RWPE1 (cell line): ENCODE results near the gene CFAP410.

Experiments
- CTCF ChIA-PET: fragments of 350-600 bp; sonication (Branson Sonifier 250); formaldehyde crosslinking; extraction: SDS; loops from one replicate; lab custom pipeline; 2021; lab: Yijun Ruan, JAX
- POLR2A ChIA-PET: fragments of 400-600 bp; formaldehyde crosslinking; extraction: SDS; loops from one replicate; lab custom pipeline; 2020; ENCODE audit warnings: antibody characterized with exemption; ENCODE audit not compliant: low non-redundant PET; lab: Yijun Ruan, JAX
- DNase-seq: peaks from one replicate; pipeline ENCODE4 v3.0.0; 2012; ENCODE audit warnings: low spot score
- H3K27ac ChIP-seq: fragments of 450-650 bp; 2 replicates; pipeline ENCODE4 v1.5.1; 2017
- TF ChIP-seq, protein P1 (sequence below): fragments of 450-650 bp; conservative IDR thresholded peaks from 2 replicates; pipeline ENCODE4 v1.5.1; 2017; ENCODE audit warnings: low read depth, mild to moderate bottlenecking

CFAP410 gene

DNA sequence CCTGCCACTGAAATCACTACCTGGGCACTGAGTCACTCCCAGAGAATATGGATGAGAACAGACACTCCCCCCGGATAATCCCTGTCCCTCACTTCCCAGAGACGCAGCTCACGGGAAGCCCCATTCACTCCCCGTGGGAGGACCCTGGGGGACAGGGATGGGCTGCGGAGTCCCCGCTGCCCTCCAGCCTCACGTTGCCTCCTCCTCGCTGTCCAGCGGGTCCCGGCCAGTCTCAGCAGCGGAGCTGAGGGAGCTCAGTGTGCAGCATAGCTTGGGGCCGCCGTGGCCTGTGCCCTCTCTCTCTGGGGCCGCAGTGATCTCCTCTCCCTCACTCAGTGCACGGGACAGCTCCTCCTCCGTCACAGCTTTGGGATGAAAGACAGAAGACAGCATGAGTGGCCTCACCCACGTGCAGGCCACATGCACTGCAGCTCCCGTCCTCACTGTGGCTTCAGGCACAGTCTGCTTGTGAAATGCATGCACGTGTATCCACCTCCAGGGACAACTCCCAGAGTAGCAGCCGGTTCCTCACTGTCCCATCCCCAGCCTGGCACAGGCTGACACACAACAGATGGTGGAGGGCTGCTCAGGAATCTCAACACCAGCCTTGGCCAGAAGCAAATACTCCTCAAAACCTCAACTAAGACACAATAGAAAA, 7.4 kb downstream of the CFAP410 start:
- no peak overlapping the region for H3K27ac ChIP-seq
- DNase-seq: peak; percentile 13
- TF ChIP-seq, protein P1, sequence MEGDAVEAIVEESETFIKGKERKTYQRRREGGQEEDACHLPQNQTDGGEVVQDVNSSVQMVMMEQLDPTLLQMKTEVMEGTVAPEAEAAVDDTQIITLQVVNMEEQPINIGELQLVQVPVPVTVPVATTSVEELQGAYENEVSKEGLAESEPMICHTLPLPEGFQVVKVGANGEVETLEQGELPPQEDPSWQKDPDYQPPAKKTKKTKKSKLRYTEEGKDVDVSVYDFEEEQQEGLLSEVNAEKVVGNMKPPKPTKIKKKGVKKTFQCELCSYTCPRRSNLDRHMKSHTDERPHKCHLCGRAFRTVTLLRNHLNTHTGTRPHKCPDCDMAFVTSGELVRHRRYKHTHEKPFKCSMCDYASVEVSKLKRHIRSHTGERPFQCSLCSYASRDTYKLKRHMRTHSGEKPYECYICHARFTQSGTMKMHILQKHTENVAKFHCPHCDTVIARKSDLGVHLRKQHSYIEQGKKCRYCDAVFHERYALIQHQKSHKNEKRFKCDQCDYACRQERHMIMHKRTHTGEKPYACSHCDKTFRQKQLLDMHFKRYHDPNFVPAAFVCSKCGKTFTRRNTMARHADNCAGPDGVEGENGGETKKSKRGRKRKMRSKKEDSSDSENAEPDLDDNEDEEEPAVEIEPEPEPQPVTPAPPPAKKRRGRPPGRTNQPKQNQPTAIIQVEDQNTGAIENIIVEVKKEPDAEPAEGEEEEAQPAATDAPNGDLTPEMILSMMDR: no peak
- CTCF ChIA-PET: interaction anchor here (0.7 kb wide), 1 partner anchor 315 kb away, joined by 3 read pairs; no protein-coding TSS in a partner anchor
- POLR2A ChIA-PET: no interaction called here

DNA sequence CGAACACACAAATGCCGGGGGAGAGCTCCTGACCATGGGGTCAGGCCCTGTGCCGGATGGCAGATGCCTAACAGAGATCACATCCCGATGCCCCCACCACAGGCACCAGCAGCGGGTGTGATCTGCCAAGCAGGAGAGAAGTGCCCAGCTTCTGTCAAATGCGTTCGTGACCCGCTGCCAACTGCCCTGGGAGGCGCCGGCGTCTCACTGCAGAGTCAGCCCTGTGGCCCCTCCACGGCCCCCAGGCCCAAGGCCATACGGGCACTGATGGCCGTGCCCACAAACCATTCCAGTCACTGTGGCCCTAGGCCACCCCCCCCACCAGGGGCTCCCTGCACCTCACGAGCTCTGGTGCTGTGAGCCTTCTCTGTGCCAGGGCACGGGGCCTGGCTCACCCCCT, 8.0 kb downstream of the CFAP410 start:
- TF ChIP-seq, protein P1: no peak
- no peak for DNase-seq
- ChIA-PET POLR2A (no interaction called here), CTCF (interaction anchor here (0.5 to 0.7 kb wide), 2 partner anchors 120 to 316 kb away, joined by 3 read pairs; no protein-coding TSS in a partner anchor)
- H3K27ac ChIP-seq: no peak overlapping the region

DNA sequence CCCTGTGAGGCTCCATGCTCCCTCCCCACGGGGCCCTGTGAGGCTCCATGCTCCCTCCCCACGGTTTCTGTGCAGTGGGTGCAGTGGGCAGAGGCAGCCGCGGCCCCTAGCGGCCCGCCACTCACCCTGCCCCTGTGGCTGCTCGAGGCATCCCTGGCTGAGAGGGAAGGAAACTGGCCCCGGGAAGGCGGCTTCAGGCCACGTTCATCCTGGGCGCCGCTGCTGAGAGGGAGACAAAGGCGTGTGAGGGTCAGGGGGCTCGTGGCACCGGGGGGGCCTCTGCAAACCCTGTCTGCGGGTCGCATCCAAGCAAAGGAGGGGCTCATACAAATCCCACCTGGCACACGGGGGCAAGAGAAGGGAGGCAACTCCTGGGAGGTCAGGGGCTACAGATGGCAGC, 8.5 kb downstream of the CFAP410 start:
- H3K27ac ChIP-seq: no peak overlapping the region
- DNase-seq: no peak
- POLR2A ChIA-PET: no interaction called here
- TF ChIP-seq, protein P1: no peak
- CTCF ChIA-PET: interaction anchor here (0.5 kb wide), 1 partner anchor 121 kb away, joined by 3 read pairs; no protein-coding TSS in a partner anchor

DNA sequence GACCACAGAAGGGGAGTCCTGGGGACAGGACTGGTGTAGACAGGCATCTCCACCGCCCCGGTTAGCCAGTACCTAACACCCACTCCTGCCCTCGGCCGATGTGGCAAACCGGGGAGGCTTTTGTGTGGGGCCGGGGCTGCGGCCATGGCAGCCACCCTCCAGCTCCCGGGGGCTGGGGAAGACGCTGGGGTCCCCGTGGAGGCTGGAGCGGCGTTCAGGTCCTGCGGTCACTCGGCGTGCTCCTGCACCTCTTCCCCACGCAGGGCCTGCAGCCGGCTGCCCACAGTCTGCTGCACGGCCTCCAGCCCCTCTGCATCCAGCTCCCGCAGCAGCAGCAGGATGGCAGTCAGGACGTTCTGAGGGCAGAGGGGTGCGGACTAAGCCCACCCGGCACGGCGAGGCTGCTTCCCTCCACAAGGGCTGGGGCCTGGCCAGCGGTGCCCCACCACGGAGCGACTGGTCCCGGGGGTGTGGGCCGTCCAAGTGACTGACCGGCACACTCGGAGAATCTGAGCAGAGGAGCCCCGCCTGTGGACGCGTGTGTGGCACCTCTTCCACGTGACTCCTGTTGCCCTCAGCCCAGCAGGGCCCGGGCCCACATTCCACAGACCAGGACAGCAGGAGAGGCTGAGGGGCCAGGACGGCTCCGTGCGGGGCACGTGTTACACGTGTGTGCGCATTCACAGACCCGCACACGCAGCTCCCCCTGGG, 9.1 kb downstream of the CFAP410 start:
- CTCF ChIA-PET: interaction anchor here (0.6 kb wide), 1 partner anchor 463 kb away, joined by 3 read pairs; no protein-coding TSS in a partner anchor
- no peak overlapping the region for H3K27ac ChIP-seq
- TF ChIP-seq, protein P1: no peak
- DNase-seq: no peak
- POLR2A ChIA-PET: no interaction called here

DNA sequence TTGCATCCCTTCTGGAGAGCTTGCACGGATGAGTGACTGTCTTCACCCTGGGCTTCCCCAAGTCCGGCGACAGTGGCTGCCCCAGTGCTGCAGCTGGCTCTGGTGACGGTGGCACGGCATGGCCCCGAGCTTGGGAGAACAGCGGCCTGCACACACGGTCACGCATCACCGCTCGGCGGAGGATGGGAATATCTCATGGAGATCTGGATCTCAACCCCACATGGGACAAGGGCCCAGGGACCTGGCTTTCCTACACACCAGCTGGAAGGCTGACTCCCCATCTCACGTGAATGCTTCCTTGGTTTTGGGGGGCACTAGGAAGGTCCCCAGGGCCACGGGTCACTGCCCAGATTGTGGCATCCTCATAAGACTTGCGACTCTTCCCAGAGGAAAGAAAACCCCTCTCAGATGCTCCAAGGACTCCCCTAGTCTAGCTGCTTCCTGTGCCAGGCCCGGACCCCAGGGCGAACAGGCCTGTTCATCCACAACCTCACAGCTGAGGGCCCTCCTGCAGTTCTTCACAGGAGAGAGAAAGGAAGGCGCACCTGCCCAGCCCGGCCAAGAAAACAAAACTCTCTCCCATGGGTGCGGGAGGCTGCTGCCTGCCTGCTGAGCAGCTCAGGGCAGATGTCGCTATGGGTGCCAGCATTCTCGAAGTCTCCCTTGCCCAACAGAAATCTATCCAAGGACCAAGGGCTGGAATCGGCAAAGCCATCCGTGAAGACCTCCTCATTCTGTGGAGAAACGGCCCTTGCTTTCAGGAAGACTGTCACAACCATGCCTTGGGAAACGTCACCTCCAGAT, 9.9 kb downstream of the CFAP410 start:
- POLR2A ChIA-PET: no interaction called here
- TF ChIP-seq, protein P1: no peak
- 0 out of 2 replicates have a peak overlapping the region, but pooled peaks have one; percentile 3 for H3K27ac ChIP-seq
- DNase-seq: no peak
- CTCF ChIA-PET: interaction anchor here (0.5 to 0.6 kb wide), 4 partner anchors 16 to 629 kb away, joined by 3 read pairs; no protein-coding TSS in a partner anchor
